GM12891 (cell line): ENCODE results near the gene BRCA2.

ENCODE experiments used
- POLR2A ChIP-seq: IDR thresholded peaks from 2 replicates; pipeline ENCODE4 v1.6.1; 2011; ENCODE audit warnings: low read depth, low read length, control low read depth
- POLR2AphosphoS5 ChIP-seq: IDR thresholded peaks from 2 replicates; pipeline ENCODE4 v1.6.1; 2011; ENCODE audit warnings: low read depth, low read length, control low read depth
- POU2F2 ChIP-seq: IDR thresholded peaks from 2 replicates; pipeline ENCODE4 v1.6.1; 2011; ENCODE audit warnings: low read depth, mild to moderate bottlenecking, control low read depth, low read length, moderate library complexity
- SPI1 ChIP-seq: IDR thresholded peaks from 2 replicates; pipeline ENCODE4 v1.6.1; 2011; ENCODE audit warnings: low read depth, low read length, control low read depth
- TAF1 ChIP-seq: IDR thresholded peaks from 2 replicates; pipeline ENCODE4 v1.6.1; 2011; ENCODE audit warnings: low read depth, low read length, control low read depth

DNA sequence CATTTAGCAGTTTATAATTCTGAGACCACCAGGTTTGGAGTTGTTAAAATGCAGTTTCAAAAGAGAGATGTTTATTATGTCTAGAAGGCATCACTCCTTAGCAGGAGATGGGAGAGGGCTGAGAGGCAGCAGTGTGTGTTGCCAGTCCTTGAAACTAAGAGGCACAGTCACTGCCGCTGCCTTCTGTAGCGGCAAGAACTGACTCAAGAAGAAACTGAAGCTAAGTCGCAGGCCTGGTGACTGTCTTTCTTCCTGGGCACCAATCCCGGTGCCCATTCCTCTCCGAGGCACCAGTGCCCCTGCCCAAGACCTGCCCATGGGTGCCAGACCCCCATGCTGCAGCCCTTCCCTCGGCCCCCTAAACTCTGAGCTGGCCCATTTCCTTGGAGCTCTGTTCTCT, 92.5 kb downstream of the BRCA2 start:
- TF ChIP-seq POLR2A = no peak
- no peak for TF ChIP-seq POLR2AphosphoS5
- TF ChIP-seq TAF1 = no peak
- no peak for TF ChIP-seq POU2F2
- no peak for TF ChIP-seq SPI1
